HL-60 (cell line): Measurements from ENCODE around the gene PAAF1.

Source experiments
- CTCF ChIP-seq: IDR thresholded peaks from one replicate; pipeline ENCODE4 v1.5.1; 2011; ENCODE audit warnings: low read length, control low read depth, inconsistent platforms; ENCODE audit not compliant: insufficient read depth
- GABPA ChIP-seq: IDR thresholded peaks from 2 replicates; pipeline ENCODE4 v1.6.1; 2012; ENCODE audit warnings: low read depth
- POLR2AphosphoS5 ChIP-seq: IDR thresholded peaks from 2 replicates; pipeline ENCODE4 v1.6.1; 2012; ENCODE audit warnings: low read depth
- REST ChIP-seq: IDR thresholded peaks from 2 replicates; pipeline ENCODE4 v1.6.1; 2012; ENCODE audit warnings: low read depth; ENCODE audit not compliant: insufficient replicate concordance
- SPI1 ChIP-seq: IDR thresholded peaks from 2 replicates; pipeline ENCODE4 v1.6.1; 2012; ENCODE audit warnings: low read depth, mild to moderate bottlenecking, borderline replicate concordance

- no peak for TF ChIP-seq CTCF
- TF ChIP-seq GABPA, result no peak
- TF ChIP-seq POLR2AphosphoS5, result no peak
- no peak for TF ChIP-seq REST
- no peak for TF ChIP-seq SPI1
Observed at GRCh38 chr11:73830261-73830660, 46.5 kb upstream of the PAAF1 start.
